C4-2B (cell line): ENCODE results near the gene RPL22L1.

Experiments
- CTCF ChIP-seq: fragments of 450-650 bp; conservative IDR thresholded peaks from 2 replicates; pipeline ENCODE4 v1.5.1; 2017; ENCODE audit warnings: mild to moderate bottlenecking
- ZFX ChIP-seq: fragments of 450-650 bp; IDR thresholded peaks from 2 replicates; pipeline ENCODE4 v1.6.1; 2017

GRCh38 chr3:170914212-170914611, 44.2 kb upstream of the RPL22L1 start:
- TF ChIP-seq CTCF = no peak
- TF ChIP-seq ZFX = no peak
